ENCODE measurements around the gene CPSF4. TPM values are rescaled to one million over a fixed set of nuclear protein-coding genes. Genes with fewer than 3 reads are reported as not detected.
A peak's percentile ranks its signal among the peaks of the same experiment; 100 is the strongest.

CPSF4 gene
- total and polyA plus RNA-seq, 8 donors, result 15.2 to 42.5 (median 23.7) TPM

GRCh38 chr7:99407872-99408378, 30.8 kb upstream of the CPSF4 start:
- H3K27me3 ChIP-seq, result no peaks in the 10 kb centered on the region
- H3K4me3 ChIP-seq, result peak overlapping the region; percentile 90 to 100 (median 99)
- H3K4me1 ChIP-seq, result peaks cover 17 to 29% (median 24%) of the 10 kb centered on the region in 3 donors
- no peaks in the 10 kb centered on the region for H3K9me3 ChIP-seq
- H3K36me3 ChIP-seq, result peaks cover 0 to 30% (median 0%) of the 10 kb centered on the region in 3 donors
- TF ChIP-seq CTCF (IDR thresholded peaks at IDR 0.05), result no peak
- FAIRE-seq (no peak), DNase-seq (peak in 4 of 6 donors; percentile 39 to 69 (median 54)), ATAC-seq (peak; percentile 10 to 31 (median 25))
- 0% methylated on average over 28 of the region's 28 CpGs for WGBS, 2 donors
- intact Hi-C loops (cut with DNase I), result no loop called here
- H3K27ac ChIP-seq, result peak overlapping the region; percentile 97 to 100 (median 98)

- FAIRE-seq (no peak), ATAC-seq (peak; percentile 96 to 97 (median 96)), DNase-seq (peak; percentile 91 to 95 (median 92))
- peaks cover 17 to 29% (median 24%) of the 10 kb centered on the region in 3 donors for H3K4me1 ChIP-seq
- peak within 1 kb of the TSS; percentile 90 to 100 (median 99) for H3K4me3 ChIP-seq
- H3K36me3 ChIP-seq, result peaks cover 0 to 32% (median 0%) of the 10 kb centered on the region in 3 donors
- intact Hi-C loops (cut with DNase I), result no loop called here
- peak within 1 kb of the TSS; percentile 97 to 100 (median 98) for H3K27ac ChIP-seq
- 0% methylated on average over 57 to 72 of the region's 72 CpGs for WGBS, 2 donors
- no peaks in the 10 kb centered on the region for H3K27me3 ChIP-seq
- TF ChIP-seq CTCF (IDR thresholded peaks at IDR 0.05), result no peak
- H3K9me3 ChIP-seq, result no peaks in the 10 kb centered on the region
These were observed 30.2 kb upstream of the CPSF4 start, which contains the start of the genes BUD31 and PDAP1 for GRCh38 chr7:99408379-99409191. Gene BUD31 (plus strand): TSS chr7:99408969. CDS start chr7:99411093, 2,124 bp downstream. Gene PDAP1 (minus strand): TSS chr7:99408597. CDS start chr7:99408548, 49 bp downstream.

- H3K9me3 ChIP-seq, result no peaks in the 10 kb centered on the region
- DNase-seq, result no peak
- intact Hi-C loops (cut with DNase I), result no loop called here
- peaks cover 0 to 35% (median 0%) of the 10 kb centered on the region in 3 donors for H3K36me3 ChIP-seq
- WGBS, 2 donors, result 0 to 1% methylated on average over 18 of the region's 18 CpGs
- peaks cover 17 to 29% (median 24%) of the 10 kb centered on the region in 3 donors for H3K4me1 ChIP-seq
- TF ChIP-seq CTCF (IDR thresholded peaks at IDR 0.05), result no peak
- peak overlapping the region; percentile 90 to 100 (median 99) for H3K4me3 ChIP-seq
- FAIRE-seq, result no peak
- ATAC-seq, result no peak
- H3K27me3 ChIP-seq, result no peaks in the 10 kb centered on the region
- peak overlapping the region; percentile 97 to 100 (median 98) for H3K27ac ChIP-seq
These were observed 29.6 kb upstream of the CPSF4 start for GRCh38 chr7:99409192-99409572.

GRCh38 chr7:99409806-99410205, 28.9 kb upstream of the CPSF4 start:
- 19 to 22% methylated on average over 3 of the region's 3 CpGs for WGBS, 2 donors
- FAIRE-seq, result no peak
- intact Hi-C loops (cut with DNase I), result no loop called here
- Histone ChIP-seq H3K4me3 (peak overlapping the region in 2 of 4 donors; percentile 100), H3K4me1 (peaks cover 17 to 29% (median 24%) of the 10 kb centered on the region in 3 donors), H3K27ac (no peak overlapping the region), H3K9me3 (no peaks in the 10 kb centered on the region), H3K36me3 (peaks cover 0 to 33% (median 0%) of the 10 kb centered on the region in 3 donors), H3K27me3 (no peaks in the 10 kb centered on the region)
- no peak for DNase-seq
- no peak for TF ChIP-seq CTCF (IDR thresholded peaks at IDR 0.05)
- no peak for ATAC-seq
